Left lung (tissue), 10 donors: Measurements from ENCODE around the gene ZEB2. TPM values are rescaled to one million over a fixed set of nuclear protein-coding genes. Genes with fewer than 3 reads are reported as not detected.

ENCODE experiments used
- ATAC-seq: fragments of 200-7000 bp; cut with Tn5 transposase; one replicate; pipeline ENCODE4 v1.9.1; 2020; ENCODE audit warnings: moderate library complexity
- DNase-seq, 4 donors: peaks; one replicate each; pipeline ENCODE4 v3.0.0-alpha.2; 2013 to 2020
- H3K27ac ChIP-seq, 2 donors: fragments of 200-600 bp; sonication (generic) in 1 of 2; one replicate each; pipeline versions ENCODE4 v1.5.0 to v1.8.0; 2020 to 2021
- H3K27me3 ChIP-seq, 2 donors: fragments of 200-600 bp; sonication (generic) in 1 of 2; one replicate each; pipeline versions ENCODE4 v1.5.0 to v1.8.0; 2020 to 2021
- H3K36me3 ChIP-seq, 2 donors: fragments of 200-600 bp; sonication (generic) in 1 of 2; one replicate each; pipeline versions ENCODE4 v1.5.0 to v1.8.0; 2020 to 2021
- H3K4me1 ChIP-seq, 2 donors: fragments of 200-600 bp; one replicate each; pipeline ENCODE4 v1.8.0; 2021
- H3K4me3 ChIP-seq, 2 donors: fragments of 200-600 bp; sonication (generic) in 1 of 2; one replicate each; pipeline versions ENCODE4 v1.5.0 to v1.8.0; 2020 to 2021; ENCODE audit warnings: mild to moderate bottlenecking in 1 of 2
- H3K9me3 ChIP-seq, 2 donors: fragments of 200-600 bp; sonication (generic) in 1 of 2; one replicate each; pipeline versions ENCODE4 v1.5.0 to v1.8.0; 2020 to 2021
- CTCF ChIP-seq, 2 donors: fragments of 200-600 bp; sonication (generic) in 1 of 2; IDR thresholded peaks; one replicate each; pipeline versions ENCODE4 v1.5.0 to v1.8.0; 2021; ENCODE audit warnings: antibody characterized with exemption in 2 of 2
- intact Hi-C, 2 donors: fragments of 100-400 bp; cut with DNase I; formaldehyde crosslinking; loops; one replicate each; pipeline versions ENCODE4 v1.11.2 to v1.14.2; 2022
- polyA plus RNA-seq, 6 donors: library from polyadenylated mRNA; unstranded; fragments of 120-200 nt; gene quantifications; one replicate each; pipeline ENCODE4 v1.2.1, GENCODE V29; 2013; ENCODE audit not compliant: insufficient read length in 6 of 6
- total RNA-seq, 2 donors: library from RNA; stranded (reverse); fragmentation: NEBNext Ultra II Directional; extraction: Animal tissue kit (Norgen Biotek cat#: 25700); gene quantifications; one replicate each; pipeline ENCODE4 v1.2.1, GENCODE V29; 2021
- donor health status: DM: no; HTN: yes; CAD: no.
- donor health status: DM: no; HTN: no; CAD: no.

ZEB2 gene
- total and polyA plus RNA-seq, 8 donors = 141 to 292 (median 271) TPM

- intact Hi-C loops = no loop called here
- no peaks in the 10 kb centered on the region for H3K36me3 ChIP-seq
- H3K4me1 ChIP-seq = no peaks in the 10 kb centered on the region
- no peak overlapping the region for H3K4me3 ChIP-seq
- TF ChIP-seq CTCF (IDR thresholded peaks at IDR 0.05) = no peak
- ATAC-seq (no peak), DNase-seq (no peak)
- no peaks in the 10 kb centered on the region for H3K9me3 ChIP-seq
- H3K27me3 ChIP-seq = no peaks in the 10 kb centered on the region
- no peak overlapping the region for H3K27ac ChIP-seq
Measured at GRCh38 chr2:144343145-144343544, 176.8 kb downstream of the ZEB2 start.

GRCh38 chr2:144341538-144341937, 178.4 kb downstream of the ZEB2 start:
- Histone ChIP-seq H3K4me3 (no peak overlapping the region), H3K9me3 (no peaks in the 10 kb centered on the region), H3K36me3 (no peaks in the 10 kb centered on the region), H3K27ac (no peak overlapping the region), H3K4me1 (no peaks in the 10 kb centered on the region), H3K27me3 (no peaks in the 10 kb centered on the region)
- DNase-seq (no peak), ATAC-seq (no peak)
- intact Hi-C loops = no loop called here
- TF ChIP-seq CTCF (IDR thresholded peaks at IDR 0.05) = no peak

GRCh38 chr2:144339048-144339447, 180.9 kb downstream of the ZEB2 start:
- Histone ChIP-seq H3K9me3 (no peaks in the 10 kb centered on the region), H3K4me1 (no peaks in the 10 kb centered on the region), H3K27ac (no peak overlapping the region), H3K27me3 (no peaks in the 10 kb centered on the region), H3K36me3 (no peaks in the 10 kb centered on the region), H3K4me3 (no peak overlapping the region)
- no peak for DNase-seq
- no peak for TF ChIP-seq CTCF (IDR thresholded peaks at IDR 0.05)
- no peak for ATAC-seq
- intact Hi-C loops = no loop called here

GRCh38 chr2:144334551-144334950, 185.4 kb downstream of the ZEB2 start:
- intact Hi-C loops = no loop called here
- no peak overlapping the region for H3K27ac ChIP-seq
- no peaks in the 10 kb centered on the region for H3K27me3 ChIP-seq
- no peak for TF ChIP-seq CTCF (IDR thresholded peaks at IDR 0.05)
- no peaks in the 10 kb centered on the region for H3K9me3 ChIP-seq
- DNase-seq (no peak), ATAC-seq (no peak)
- H3K36me3 ChIP-seq = no peaks in the 10 kb centered on the region
- H3K4me1 ChIP-seq = peaks cover 0 to 30% of the 10 kb centered on the region in 2 donors
- no peak overlapping the region for H3K4me3 ChIP-seq
